WTC11 (cell line): ENCODE results near the gene UQCC3. TPM values are rescaled to one million over a fixed set of nuclear protein-coding genes. Genes with fewer than 3 reads are reported as not detected.

Experiments used
- ATAC-seq: fragments of 200-7000 bp; cut with Tn5 transposase; 2 replicates; pipeline ENCODE4 v1.10.0; 2021; ENCODE audit warnings: mild to moderate bottlenecking, moderate library complexity
- CTCF ChIA-PET: fragments of 300-600 bp; sonication (Branson Sonifier 250); formaldehyde crosslinking; loops from one replicate; lab custom pipeline; 2021; ENCODE audit warnings: antibody characterized with exemption; lab: Charles Lee
- POLR2A ChIA-PET: fragments of 350-600 bp; sonication (Branson Sonifier 250); formaldehyde crosslinking; loops from one replicate; lab custom pipeline; 2021; ENCODE audit warnings: antibody characterized with exemption; lab: Charles Lee
- DNase-seq: peaks from one replicate; pipeline ENCODE4 v3.0.0; 2021; ENCODE audit warnings: low spot score
- H3K27ac Mint-ChIP-seq: 2 replicates; pipeline ENCODE4 v1.8.0; 2021; ENCODE audit warnings: mixed read lengths
- H3K27me3 Mint-ChIP-seq: 2 replicates; pipeline ENCODE4 v1.8.0; 2021; ENCODE audit warnings: low read depth, mild to moderate bottlenecking, moderate library complexity, mixed read lengths
- H3K36me3 Mint-ChIP-seq: 2 replicates; pipeline ENCODE4 v1.8.0; 2021; ENCODE audit warnings: mixed read lengths
- H3K4me1 Mint-ChIP-seq: 2 replicates; pipeline ENCODE4 v1.8.0; 2022; ENCODE audit warnings: mixed read lengths
- H3K4me3 Mint-ChIP-seq: 2 replicates; pipeline ENCODE4 v1.8.0; 2021; ENCODE audit warnings: mild to moderate bottlenecking, moderate library complexity, mixed read lengths
- H3K9me3 Mint-ChIP-seq: 2 replicates; pipeline ENCODE4 v1.8.0; 2021; ENCODE audit warnings: mixed read lengths
- ERG ChIP-seq: fragments of 250-450 bp; sonication (Bioruptor Pico); IDR thresholded peaks from 2 replicates; pipeline ENCODE4 v1.8.0; 2021; ENCODE audit warnings: mild to moderate bottlenecking
- FOXK1 ChIP-seq: sonication (generic); formaldehyde crosslinking; IDR thresholded peaks from 2 replicates; pipeline ENCODE4 v1.8.0; 2022; ENCODE audit warnings: mild to moderate bottlenecking, moderate library complexity, missing genetic modification reagents
- GABPB1 ChIP-seq: sonication (generic); formaldehyde crosslinking; IDR thresholded peaks from 2 replicates; pipeline ENCODE4 v1.8.1; 2023; ENCODE audit warnings: mild to moderate bottlenecking, missing genetic modification reagents
- GRHL2 ChIP-seq: fragments of 250-450 bp; sonication (Bioruptor Pico); IDR thresholded peaks from 2 replicates; pipeline ENCODE4 v1.8.0; 2022; ENCODE audit warnings: mild to moderate bottlenecking, moderate library complexity; ENCODE audit not compliant: insufficient replicate concordance, severe bottlenecking
- MLX ChIP-seq: sonication (generic); formaldehyde crosslinking; IDR thresholded peaks from 2 replicates; pipeline ENCODE4 v1.8.1; 2023; ENCODE audit warnings: mild to moderate bottlenecking, missing genetic modification reagents, moderate library complexity
- MYBL2 ChIP-seq: sonication (generic); formaldehyde crosslinking; IDR thresholded peaks from 2 replicates; pipeline ENCODE4 v1.8.1; 2023; ENCODE audit warnings: mild to moderate bottlenecking, moderate library complexity, missing genetic modification reagents
- NFATC4 ChIP-seq: fragments of 250-450 bp; sonication (Bioruptor Pico); IDR thresholded peaks from 2 replicates; pipeline ENCODE4 v1.9.0; 2021; ENCODE audit warnings: mild to moderate bottlenecking
- NFE2L1 ChIP-seq: sonication (generic); formaldehyde crosslinking; IDR thresholded peaks from 2 replicates; pipeline ENCODE4 v1.8.1; 2023; ENCODE audit warnings: missing genetic modification reagents
- NFYB ChIP-seq: sonication (generic); formaldehyde crosslinking; conservative IDR thresholded peaks from 2 replicates; pipeline ENCODE4 v1.8.0; 2022; ENCODE audit warnings: low read depth, missing genetic modification reagents
- PREB ChIP-seq: sonication (generic); formaldehyde crosslinking; IDR thresholded peaks from 2 replicates; pipeline ENCODE4 v1.8.1; 2022; ENCODE audit warnings: mild to moderate bottlenecking, missing genetic modification reagents, moderate library complexity, borderline replicate concordance
- PRRX2 ChIP-seq: fragments of 250-450 bp; sonication (Bioruptor Pico); IDR thresholded peaks from 2 replicates; pipeline ENCODE4 v1.8.0; 2021; ENCODE audit warnings: mild to moderate bottlenecking
- RELA ChIP-seq: sonication (generic); formaldehyde crosslinking; IDR thresholded peaks from 2 replicates; pipeline ENCODE4 v1.8.1; 2022; ENCODE audit warnings: missing genetic modification reagents, mild to moderate bottlenecking, borderline replicate concordance
- ZNF219 ChIP-seq: sonication (generic); formaldehyde crosslinking; IDR thresholded peaks from 2 replicates; pipeline ENCODE4 v1.8.0; 2023; ENCODE audit warnings: missing genetic modification reagents, mild to moderate bottlenecking, borderline replicate concordance
- ZNF232 ChIP-seq: sonication (generic); formaldehyde crosslinking; IDR thresholded peaks from 2 replicates; pipeline ENCODE4 v1.8.0; 2022; ENCODE audit warnings: mild to moderate bottlenecking, missing genetic modification reagents
- ZNF425 ChIP-seq: fragments of 250-450 bp; sonication (Bioruptor Pico); conservative IDR thresholded peaks from 2 replicates; pipeline ENCODE4 v1.9.0; 2021; ENCODE audit warnings: mild to moderate bottlenecking
- total RNA-seq: library from RNA; stranded (reverse); gene quantifications from 3 replicates; pipeline ENCODE4 v1.2.3, GENCODE V29; 2021
- TF ChIP-seq, protein P1 (sequence below): sonication (generic); formaldehyde crosslinking; IDR thresholded peaks from 2 replicates; pipeline ENCODE4 v1.8.1; 2022; ENCODE audit warnings: low read depth, mild to moderate bottlenecking, moderate library complexity, missing genetic modification reagents, borderline replicate concordance
- TF ChIP-seq, protein P2 (sequence below): sonication (generic); formaldehyde crosslinking; IDR thresholded peaks from 2 replicates; pipeline ENCODE4 v1.8.1; 2023; ENCODE audit warnings: mild to moderate bottlenecking, missing genetic modification reagents
- TF ChIP-seq, protein P3 (sequence below): fragments of 250-450 bp; sonication (Bioruptor Pico); IDR thresholded peaks from 2 replicates; pipeline ENCODE4 v1.9.0; 2021; ENCODE audit warnings: moderate library complexity, mild to moderate bottlenecking, inconsistent platforms, borderline replicate concordance
- TF ChIP-seq, protein P4 (sequence below): fragments of 250-450 bp; sonication (Bioruptor Pico); IDR thresholded peaks from 2 replicates; pipeline ENCODE4 v2.1.2; 2022; ENCODE audit warnings: mild to moderate bottlenecking, moderate library complexity
- TF ChIP-seq, protein P5 (sequence below): sonication (generic); formaldehyde crosslinking; IDR thresholded peaks from 2 replicates; pipeline ENCODE4 v1.8.1; 2023; ENCODE audit warnings: mild to moderate bottlenecking, moderate library complexity, missing genetic modification reagents
- TF ChIP-seq, protein P6 (sequence below): sonication (generic); formaldehyde crosslinking; IDR thresholded peaks from 2 replicates; pipeline ENCODE4 v1.8.0; 2023; ENCODE audit warnings: mild to moderate bottlenecking, missing genetic modification reagents

The UQCC3 gene
- total RNA-seq, 1 experiment from 2014 or later: 18.1 TPM

- peaks cover 20% of the 10 kb centered on the region for H3K4me1 Mint-ChIP-seq
- no peak for DNase-seq
- ChIA-PET POLR2A (interaction anchor here (1.1 to 3.2 kb wide), 9 partner anchors 8 to 190 kb away, joined by 3 to 42 read pairs (median 13); partner anchors contain the start of genes B3GAT3, BSCL2, GANAB and GNG3), CTCF (interaction anchor here (0.8 to 1.9 kb wide), 5 partner anchors 28 to 122 kb away, joined by 3 to 12 read pairs (median 3); partner anchors contain the start of gene TUT1)
- no peaks in the 10 kb centered on the region for H3K27me3 Mint-ChIP-seq
- peak overlapping the region; percentile 88 for H3K27ac Mint-ChIP-seq
- ATAC-seq: no peak
- no peaks in the 10 kb centered on the region for H3K9me3 Mint-ChIP-seq
- peaks cover 30% of the 10 kb centered on the region for H3K36me3 Mint-ChIP-seq
- H3K4me3 Mint-ChIP-seq: peak overlapping the region; percentile 97
- TF ChIP-seq GABPB1 (CRISPR knock-in tag) (no peak), MLX (CRISPR knock-in tag) (0 out of 2 replicates have a peak, but pooled peaks have one; percentile 12), NFYB (CRISPR knock-in tag) (no peak), ZNF425 (CRISPR knock-in tag) (peak; percentile 56; the same call in 1 of the 2 replicates), GRHL2 (CRISPR knock-in tag) (no peak), FOXK1 (CRISPR knock-in tag) (no peak), ERG (0 out of 2 replicates have a peak, but pooled peaks have one; percentile 19), PRRX2 (peak; percentile 56), RELA (CRISPR knock-in tag) (no peak), PREB (CRISPR knock-in tag) (no peak), NFATC4 (CRISPR knock-in tag) (peak; percentile 19), MYBL2 (CRISPR knock-in tag) (no peak), NFE2L1 (CRISPR knock-in tag) (no peak), ZNF219 (no peak), ZNF232 (CRISPR knock-in tag) (no peak)
- TF ChIP-seq, protein P1, sequence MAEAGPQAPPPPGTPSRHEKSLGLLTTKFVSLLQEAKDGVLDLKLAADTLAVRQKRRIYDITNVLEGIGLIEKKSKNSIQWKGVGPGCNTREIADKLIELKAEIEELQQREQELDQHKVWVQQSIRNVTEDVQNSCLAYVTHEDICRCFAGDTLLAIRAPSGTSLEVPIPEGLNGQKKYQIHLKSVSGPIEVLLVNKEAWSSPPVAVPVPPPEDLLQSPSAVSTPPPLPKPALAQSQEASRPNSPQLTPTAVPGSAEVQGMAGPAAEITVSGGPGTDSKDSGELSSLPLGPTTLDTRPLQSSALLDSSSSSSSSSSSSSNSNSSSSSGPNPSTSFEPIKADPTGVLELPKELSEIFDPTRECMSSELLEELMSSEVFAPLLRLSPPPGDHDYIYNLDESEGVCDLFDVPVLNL (CRISPR knock-in tag): no peak
- TF ChIP-seq, protein P2, sequence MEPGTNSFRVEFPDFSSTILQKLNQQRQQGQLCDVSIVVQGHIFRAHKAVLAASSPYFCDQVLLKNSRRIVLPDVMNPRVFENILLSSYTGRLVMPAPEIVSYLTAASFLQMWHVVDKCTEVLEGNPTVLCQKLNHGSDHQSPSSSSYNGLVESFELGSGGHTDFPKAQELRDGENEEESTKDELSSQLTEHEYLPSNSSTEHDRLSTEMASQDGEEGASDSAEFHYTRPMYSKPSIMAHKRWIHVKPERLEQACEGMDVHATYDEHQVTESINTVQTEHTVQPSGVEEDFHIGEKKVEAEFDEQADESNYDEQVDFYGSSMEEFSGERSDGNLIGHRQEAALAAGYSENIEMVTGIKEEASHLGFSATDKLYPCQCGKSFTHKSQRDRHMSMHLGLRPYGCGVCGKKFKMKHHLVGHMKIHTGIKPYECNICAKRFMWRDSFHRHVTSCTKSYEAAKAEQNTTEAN (CRISPR knock-in tag): no peak
- TF ChIP-seq, protein P3, sequence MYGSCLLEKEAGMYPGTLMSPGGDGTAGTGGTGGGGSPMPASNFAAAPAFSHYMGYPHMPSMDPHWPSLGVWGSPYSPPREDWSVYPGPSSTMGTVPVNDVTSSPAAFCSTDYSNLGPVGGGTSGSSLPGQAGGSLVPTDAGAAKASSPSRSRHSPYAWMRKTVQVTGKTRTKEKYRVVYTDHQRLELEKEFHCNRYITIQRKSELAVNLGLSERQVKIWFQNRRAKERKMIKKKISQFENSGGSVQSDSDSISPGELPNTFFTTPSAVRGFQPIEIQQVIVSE (CRISPR knock-in tag): no peak
- TF ChIP-seq, protein P4, sequence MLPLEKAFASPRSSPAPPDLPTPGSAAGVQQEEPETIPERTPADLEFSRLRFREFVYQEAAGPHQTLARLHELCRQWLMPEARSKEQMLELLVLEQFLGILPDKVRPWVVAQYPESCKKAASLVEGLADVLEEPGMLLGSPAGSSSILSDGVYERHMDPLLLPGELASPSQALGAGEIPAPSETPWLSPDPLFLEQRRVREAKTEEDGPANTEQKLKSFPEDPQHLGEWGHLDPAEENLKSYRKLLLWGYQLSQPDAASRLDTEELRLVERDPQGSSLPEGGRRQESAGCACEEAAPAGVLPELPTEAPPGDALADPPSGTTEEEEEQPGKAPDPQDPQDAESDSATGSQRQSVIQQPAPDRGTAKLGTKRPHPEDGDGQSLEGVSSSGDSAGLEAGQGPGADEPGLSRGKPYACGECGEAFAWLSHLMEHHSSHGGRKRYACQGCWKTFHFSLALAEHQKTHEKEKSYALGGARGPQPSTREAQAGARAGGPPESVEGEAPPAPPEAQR (CRISPR knock-in tag): no peak
- TF ChIP-seq, protein P5, sequence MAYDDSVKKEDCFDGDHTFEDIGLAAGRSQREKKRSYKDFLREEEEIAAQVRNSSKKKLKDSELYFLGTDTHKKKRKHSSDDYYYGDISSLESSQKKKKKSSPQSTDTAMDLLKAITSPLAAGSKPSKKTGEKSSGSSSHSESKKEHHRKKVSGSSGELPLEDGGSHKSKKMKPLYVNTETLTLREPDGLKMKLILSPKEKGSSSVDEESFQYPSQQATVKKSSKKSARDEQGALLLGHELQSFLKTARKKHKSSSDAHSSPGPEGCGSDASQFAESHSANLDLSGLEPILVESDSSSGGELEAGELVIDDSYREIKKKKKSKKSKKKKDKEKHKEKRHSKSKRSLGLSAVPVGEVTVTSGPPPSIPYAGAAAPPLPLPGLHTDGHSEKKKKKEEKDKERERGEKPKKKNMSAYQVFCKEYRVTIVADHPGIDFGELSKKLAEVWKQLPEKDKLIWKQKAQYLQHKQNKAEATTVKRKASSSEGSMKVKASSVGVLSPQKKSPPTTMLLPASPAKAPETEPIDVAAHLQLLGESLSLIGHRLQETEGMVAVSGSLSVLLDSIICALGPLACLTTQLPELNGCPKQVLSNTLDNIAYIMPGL (CRISPR knock-in tag): no peak
- TF ChIP-seq, protein P6, sequence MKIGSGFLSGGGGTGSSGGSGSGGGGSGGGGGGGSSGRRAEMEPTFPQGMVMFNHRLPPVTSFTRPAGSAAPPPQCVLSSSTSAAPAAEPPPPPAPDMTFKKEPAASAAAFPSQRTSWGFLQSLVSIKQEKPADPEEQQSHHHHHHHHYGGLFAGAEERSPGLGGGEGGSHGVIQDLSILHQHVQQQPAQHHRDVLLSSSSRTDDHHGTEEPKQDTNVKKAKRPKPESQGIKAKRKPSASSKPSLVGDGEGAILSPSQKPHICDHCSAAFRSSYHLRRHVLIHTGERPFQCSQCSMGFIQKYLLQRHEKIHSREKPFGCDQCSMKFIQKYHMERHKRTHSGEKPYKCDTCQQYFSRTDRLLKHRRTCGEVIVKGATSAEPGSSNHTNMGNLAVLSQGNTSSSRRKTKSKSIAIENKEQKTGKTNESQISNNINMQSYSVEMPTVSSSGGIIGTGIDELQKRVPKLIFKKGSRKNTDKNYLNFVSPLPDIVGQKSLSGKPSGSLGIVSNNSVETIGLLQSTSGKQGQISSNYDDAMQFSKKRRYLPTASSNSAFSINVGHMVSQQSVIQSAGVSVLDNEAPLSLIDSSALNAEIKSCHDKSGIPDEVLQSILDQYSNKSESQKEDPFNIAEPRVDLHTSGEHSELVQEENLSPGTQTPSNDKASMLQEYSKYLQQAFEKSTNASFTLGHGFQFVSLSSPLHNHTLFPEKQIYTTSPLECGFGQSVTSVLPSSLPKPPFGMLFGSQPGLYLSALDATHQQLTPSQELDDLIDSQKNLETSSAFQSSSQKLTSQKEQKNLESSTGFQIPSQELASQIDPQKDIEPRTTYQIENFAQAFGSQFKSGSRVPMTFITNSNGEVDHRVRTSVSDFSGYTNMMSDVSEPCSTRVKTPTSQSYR: no peak
These were observed 5.1 kb upstream of the UQCC3 start for GRCh38 chr11:62666259-62666926.
